HEK293 (cell line): ENCODE data around the gene VEGFA.

Experiments used
- CTCF ChIA-PET: fragments of 350-600 bp; formaldehyde crosslinking; extraction: SDS; loops from one replicate; lab custom pipeline; 2021; ENCODE audit warnings: antibody characterized with exemption; lab: Yijun Ruan, JAX
- POLR2A ChIA-PET: fragments of 300-600 bp; formaldehyde crosslinking; extraction: SDS; loops from one replicate; lab custom pipeline; 2020; ENCODE audit warnings: antibody characterized with exemption, inconsistent platforms; lab: Yijun Ruan, JAX
- H3K27ac ChIP-seq: fragments of 200-500 bp; sonication (Bioruptor generic); 2 replicates; pipeline ENCODE4 v1.5.1; 2014; ENCODE audit warnings: low read depth, low read length, control low read depth, inconsistent platforms; ENCODE audit errors: extremely low read depth
- H3K36me3 ChIP-seq, 2 experiments: fragments of 200-500 bp in 1 of 2; sonication (Bioruptor generic) in 1 of 2; 1 replicate in 1 of 2; 2 replicates in 1 of 2; pipeline ENCODE4 v1.5.1; 2014 to 2017; ENCODE audit warnings: inconsistent platforms in 2 of 2, low read length in 2 of 2; ENCODE audit not compliant: control insufficient read depth in 2 of 2, insufficient read depth in 1 of 2
- H3K4me1 ChIP-seq: fragments of 200-500 bp; sonication (Bioruptor generic); 2 replicates; pipeline ENCODE4 v1.5.1; 2014; ENCODE audit warnings: mild to moderate bottlenecking, low read length, inconsistent platforms; ENCODE audit not compliant: control insufficient read depth, insufficient read depth
- H3K4me3 ChIP-seq: 2 replicates; pipeline ENCODE4 v1.5.1; 2011; ENCODE audit warnings: low read depth, mild to moderate bottlenecking, control low read depth, low read length, moderate library complexity
- H3K9me3 ChIP-seq: fragments of 200-500 bp; sonication (Bioruptor generic); 2 replicates; pipeline ENCODE4 v1.5.1; 2014; ENCODE audit warnings: low read depth, low read length, inconsistent platforms; ENCODE audit not compliant: control insufficient read depth, insufficient read depth
- KLF16 ChIP-seq: fragments of 450-650 bp; formaldehyde crosslinking; IDR thresholded peaks from 2 replicates; pipeline ENCODE4 v1.5.1; 2017; ENCODE audit warnings: missing biosample characterization, missing genetic modification characterization
- OSR2 ChIP-seq: fragments of 450-650 bp; formaldehyde crosslinking; IDR thresholded peaks from 2 replicates; pipeline ENCODE4 v1.5.1; 2016; ENCODE audit warnings: missing biosample characterization, missing genetic modification characterization
- REPIN1 ChIP-seq: fragments of 450-650 bp; formaldehyde crosslinking; IDR thresholded peaks from 2 replicates; pipeline ENCODE4 v1.5.1; 2017; ENCODE audit warnings: missing biosample characterization, missing genetic modification characterization, low read depth
- ZBTB11 ChIP-seq: fragments of 450-650 bp; formaldehyde crosslinking; conservative IDR thresholded peaks from 2 replicates; pipeline ENCODE4 v1.5.1; 2016; ENCODE audit warnings: low read depth, missing biosample characterization, missing genetic modification characterization
- ZEB2 ChIP-seq: fragments of 450-650 bp; formaldehyde crosslinking; IDR thresholded peaks from 2 replicates; pipeline ENCODE4 v1.5.1; 2016; ENCODE audit warnings: missing biosample characterization, missing genetic modification characterization
- ZNF274 ChIP-seq, 2 experiments: fragments of 200-500 bp in 1 of 2; fragments of 450-650 bp in 1 of 2; sonication (Bioruptor generic) in 1 of 2; formaldehyde crosslinking in 1 of 2; IDR thresholded peaks; 2 replicates each; pipeline versions ENCODE4 v1.5.1 to v1.6.1; 2014 to 2016; ENCODE audit warnings: borderline replicate concordance in 1 of 2, inconsistent platforms in 1 of 2, low read length in 1 of 2, missing biosample characterization in 1 of 2, missing genetic modification characterization in 1 of 2
- ZNF521 ChIP-seq: fragments of 450-650 bp; formaldehyde crosslinking; IDR thresholded peaks from 2 replicates; pipeline ENCODE4 v1.5.1; 2017; ENCODE audit warnings: missing biosample characterization, mild to moderate bottlenecking, missing genetic modification characterization
- ZNF596 ChIP-seq: fragments of 450-650 bp; IDR thresholded peaks from 2 replicates; pipeline ENCODE4 v1.5.0; 2018; ENCODE audit warnings: missing biosample characterization, mild to moderate bottlenecking, missing genetic modification characterization, moderate library complexity
- ZNF777 ChIP-seq: fragments of 450-650 bp; formaldehyde crosslinking; IDR thresholded peaks from 2 replicates; pipeline ENCODE4 v1.5.1; 2017; ENCODE audit warnings: missing biosample characterization, missing genetic modification characterization, borderline replicate concordance
- TF ChIP-seq, protein P1 (sequence below): fragments of 450-650 bp; formaldehyde crosslinking; IDR thresholded peaks from 2 replicates; pipeline ENCODE4 v1.5.0; 2017; ENCODE audit warnings: missing biosample characterization, missing genetic modification characterization, borderline replicate concordance
- TF ChIP-seq, protein P2 (sequence below): fragments of 450-650 bp; formaldehyde crosslinking; IDR thresholded peaks from 2 replicates; pipeline ENCODE4 v1.5.1; 2016; ENCODE audit warnings: missing biosample characterization, missing genetic modification characterization

Gene VEGFA

GRCh38 chr6:43785220-43785752, 15.3 kb downstream of the VEGFA start:
- ChIA-PET POLR2A (no interaction called here), CTCF (interaction anchor here (1.0 to 3.0 kb wide), 2 partner anchors 11 kb away, joined by 3 to 16 read pairs; no protein-coding TSS in a partner anchor)
- Histone ChIP-seq H3K4me3 (no peak overlapping the region), H3K27ac (no peak overlapping the region), H3K9me3 (no peaks in the 10 kb centered on the region), H3K36me3 (peaks cover 4 to 56% of the 10 kb centered on the region in 2 experiments; a peak in 2 of 3 replicates), H3K4me1 (peaks cover under 1% of the 10 kb centered on the region)
- TF ChIP-seq ZBTB11 (tag by site-specific recombination): no peak
- TF ChIP-seq KLF16 (tag by site-specific recombination): no peak
- no peak for TF ChIP-seq ZEB2 (tag by site-specific recombination)
- no peak for TF ChIP-seq OSR2 (tag by site-specific recombination)
- TF ChIP-seq, protein P1, sequence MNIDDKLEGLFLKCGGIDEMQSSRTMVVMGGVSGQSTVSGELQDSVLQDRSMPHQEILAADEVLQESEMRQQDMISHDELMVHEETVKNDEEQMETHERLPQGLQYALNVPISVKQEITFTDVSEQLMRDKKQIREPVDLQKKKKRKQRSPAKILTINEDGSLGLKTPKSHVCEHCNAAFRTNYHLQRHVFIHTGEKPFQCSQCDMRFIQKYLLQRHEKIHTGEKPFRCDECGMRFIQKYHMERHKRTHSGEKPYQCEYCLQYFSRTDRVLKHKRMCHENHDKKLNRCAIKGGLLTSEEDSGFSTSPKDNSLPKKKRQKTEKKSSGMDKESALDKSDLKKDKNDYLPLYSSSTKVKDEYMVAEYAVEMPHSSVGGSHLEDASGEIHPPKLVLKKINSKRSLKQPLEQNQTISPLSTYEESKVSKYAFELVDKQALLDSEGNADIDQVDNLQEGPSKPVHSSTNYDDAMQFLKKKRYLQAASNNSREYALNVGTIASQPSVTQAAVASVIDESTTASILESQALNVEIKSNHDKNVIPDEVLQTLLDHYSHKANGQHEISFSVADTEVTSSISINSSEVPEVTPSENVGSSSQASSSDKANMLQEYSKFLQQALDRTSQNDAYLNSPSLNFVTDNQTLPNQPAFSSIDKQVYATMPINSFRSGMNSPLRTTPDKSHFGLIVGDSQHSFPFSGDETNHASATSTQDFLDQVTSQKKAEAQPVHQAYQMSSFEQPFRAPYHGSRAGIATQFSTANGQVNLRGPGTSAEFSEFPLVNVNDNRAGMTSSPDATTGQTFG (tag by site-specific recombination): no peak
- no peak for TF ChIP-seq ZNF521
- TF ChIP-seq, protein P2, sequence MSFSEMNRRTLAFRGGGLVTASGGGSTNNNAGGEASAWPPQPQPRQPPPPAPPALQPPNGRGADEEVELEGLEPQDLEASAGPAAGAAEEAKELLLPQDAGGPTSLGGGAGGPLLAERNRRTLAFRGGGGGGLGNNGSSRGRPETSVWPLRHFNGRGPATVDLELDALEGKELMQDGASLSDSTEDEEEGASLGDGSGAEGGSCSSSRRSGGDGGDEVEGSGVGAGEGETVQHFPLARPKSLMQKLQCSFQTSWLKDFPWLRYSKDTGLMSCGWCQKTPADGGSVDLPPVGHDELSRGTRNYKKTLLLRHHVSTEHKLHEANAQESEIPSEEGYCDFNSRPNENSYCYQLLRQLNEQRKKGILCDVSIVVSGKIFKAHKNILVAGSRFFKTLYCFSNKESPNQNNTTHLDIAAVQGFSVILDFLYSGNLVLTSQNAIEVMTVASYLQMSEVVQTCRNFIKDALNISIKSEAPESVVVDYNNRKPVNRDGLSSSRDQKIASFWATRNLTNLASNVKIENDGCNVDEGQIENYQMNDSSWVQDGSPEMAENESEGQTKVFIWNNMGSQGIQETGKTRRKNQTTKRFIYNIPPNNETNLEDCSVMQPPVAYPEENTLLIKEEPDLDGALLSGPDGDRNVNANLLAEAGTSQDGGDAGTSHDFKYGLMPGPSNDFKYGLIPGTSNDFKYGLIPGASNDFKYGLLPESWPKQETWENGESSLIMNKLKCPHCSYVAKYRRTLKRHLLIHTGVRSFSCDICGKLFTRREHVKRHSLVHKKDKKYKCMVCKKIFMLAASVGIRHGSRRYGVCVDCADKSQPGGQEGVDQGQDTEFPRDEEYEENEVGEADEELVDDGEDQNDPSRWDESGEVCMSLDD (tag by site-specific recombination): no peak
- TF ChIP-seq ZNF274 (IDR thresholded peaks at IDR 0.05; ENCODE audit: low read length): no peak
- TF ChIP-seq ZNF274 (tag by site-specific recombination; IDR thresholded peaks at IDR 0.05; ENCODE audit: borderline replicate concordance): no peak
- no peak for TF ChIP-seq ZNF777
- no peak for TF ChIP-seq REPIN1 (tag by site-specific recombination)

- Histone ChIP-seq H3K9me3 (no peaks in the 10 kb centered on the region), H3K4me3 (no peak overlapping the region), H3K4me1 (no peaks in the 10 kb centered on the region), H3K36me3 (peaks cover 4 to 50% of the 10 kb centered on the region in 2 experiments; a peak in 2 of 3 replicates), H3K27ac (no peak overlapping the region)
- POLR2A ChIA-PET: interaction anchor here (0.6 to 2.2 kb wide), 5 partner anchors 11 to 117 kb away, joined by 3 to 10 read pairs (median 3); partner anchors contain the start of gene VEGFA
- TF ChIP-seq ZNF596 (tag by site-specific recombination): no peak
- CTCF ChIA-PET: interaction anchor here (0.7 to 3.0 kb wide), 6 partner anchors 11 to 293 kb away, joined by 3 to 16 read pairs (median 5); no protein-coding TSS in a partner anchor
Measured at GRCh38 chr6:43785904-43786303, 15.9 kb downstream of the VEGFA start.
